Mesodermal cell (in vitro differentiated cells): ENCODE data around the gene HSD17B14.
"Not testable (repeated sequence)": the region's sequence is repeated elsewhere in the genome, so short reads cannot be mapped to it uniquely, and the experiment has no call there.

Experiments used
- H3K27ac ChIP-seq: 2 replicates; pipeline ENCODE4 v1.7.0; 2013; ENCODE audit warnings: mild to moderate bottlenecking, low read depth, low read length, moderate library complexity; ENCODE audit not compliant: severe bottlenecking
- H3K36me3 ChIP-seq: 2 replicates; pipeline ENCODE4 v1.7.1; 2013; ENCODE audit warnings: mild to moderate bottlenecking, low read length, moderate library complexity; ENCODE audit not compliant: control insufficient read depth, insufficient read depth
- H3K4me1 ChIP-seq: one replicate; pipeline ENCODE4 v1.7.1; 2013; ENCODE audit warnings: mild to moderate bottlenecking, low read length; ENCODE audit not compliant: insufficient read depth, control insufficient read depth, poor library complexity, severe bottlenecking
- H3K4me3 ChIP-seq: 2 replicates; pipeline ENCODE4 v1.7.0; 2013; ENCODE audit warnings: low read length, control low read depth, mild to moderate bottlenecking; ENCODE audit not compliant: insufficient read depth, poor library complexity, severe bottlenecking; ENCODE audit errors: extremely low read depth
- H3K9me3 ChIP-seq: 2 replicates; pipeline ENCODE4 v1.7.1; 2013; ENCODE audit warnings: mild to moderate bottlenecking, low read length, moderate library complexity; ENCODE audit not compliant: control insufficient read depth
- WGBS, 2 experiments: methylation state at CpG; one replicate each; pipeline ENCODE4 v1.1.5; 2013; ENCODE audit warnings: missing lambda C conversion rate in 2 of 2; ENCODE audit not compliant: insufficient coverage in 2 of 2; 5-methylcytosine and 5-hydroxymethylcytosine counted together

The HSD17B14 gene

GRCh38 chr19:48866692-48867091 lies 30.4 kb upstream of the HSD17B14 start:
- H3K27ac ChIP-seq, result peak overlapping the region; percentile 29

GRCh38 chr19:48862827-48863226 lies 26.5 kb upstream of the HSD17B14 start:
- no peak overlapping the region for H3K27ac ChIP-seq
- no peak overlapping the region for H3K4me3 ChIP-seq
- 93 to 95% methylated on average over 5 to 6 of the region's 7 CpGs for WGBS, 2 experiments
- H3K4me1 ChIP-seq, result peaks cover 5% of the 10 kb centered on the region
- peaks cover 2% of the 10 kb centered on the region for H3K36me3 ChIP-seq
- H3K9me3 ChIP-seq, result no peaks in the 10 kb centered on the region

More at GRCh38 chr19:48866692-48867091, 30.4 kb upstream of the HSD17B14 start:
- Histone ChIP-seq H3K36me3 (no peaks in the 10 kb centered on the region), H3K4me3 (no peak overlapping the region), H3K4me1 (peaks cover 12% of the 10 kb centered on the region), H3K9me3 (no peaks in the 10 kb centered on the region)
- 89 to 92% methylated on average over 6 of the region's 6 CpGs for WGBS, 2 experiments

GRCh38 chr19:48861313-48861712 lies 25.0 kb upstream of the HSD17B14 start:
- H3K9me3 ChIP-seq, result no peaks in the 10 kb centered on the region
- WGBS, 2 experiments, result 92 to 93% methylated on average over 16 to 17 of the region's 18 CpGs
- peaks cover 2% of the 10 kb centered on the region for H3K36me3 ChIP-seq

GRCh38 chr19:48859711-48860572 lies 23.7 kb upstream of the HSD17B14 start:
- no peaks in the 10 kb centered on the region for H3K4me1 ChIP-seq
- peaks cover 2% of the 10 kb centered on the region for H3K36me3 ChIP-seq
- WGBS, 2 experiments, result 92 to 94% methylated on average over 27 to 30 of the region's 30 CpGs
- no peak overlapping the region for H3K27ac ChIP-seq
- no peaks in the 10 kb centered on the region for H3K9me3 ChIP-seq
- H3K4me3 ChIP-seq, result no peak overlapping the region

More at GRCh38 chr19:48861313-48861712, 25.0 kb upstream of the HSD17B14 start:
- Histone ChIP-seq H3K27ac (no peak overlapping the region), H3K4me3 (no peak overlapping the region), H3K4me1 (no peaks in the 10 kb centered on the region)

- 90 to 93% methylated on average over 19 to 29 of the region's 34 CpGs for WGBS, 2 experiments
- no peaks in the 10 kb centered on the region for H3K4me1 ChIP-seq
These were observed 22.9 kb upstream of the HSD17B14 start for GRCh38 chr19:48858984-48859710.

GRCh38 chr19:48856921-48857320 lies 20.6 kb upstream of the HSD17B14 start:
- 93 to 94% methylated on average over 3 of the region's 6 CpGs for WGBS, 2 experiments
- H3K9me3 ChIP-seq, result no peaks in the 10 kb centered on the region
- no peak overlapping the region for H3K27ac ChIP-seq
- H3K36me3 ChIP-seq, result peaks cover 8% of the 10 kb centered on the region
- no peaks in the 10 kb centered on the region for H3K4me1 ChIP-seq
- no peak overlapping the region for H3K4me3 ChIP-seq

More at GRCh38 chr19:48858984-48859710, 22.9 kb upstream of the HSD17B14 start:
- H3K4me3 ChIP-seq, result no peak overlapping the region
- peaks cover 2% of the 10 kb centered on the region for H3K36me3 ChIP-seq
- no peaks in the 10 kb centered on the region for H3K9me3 ChIP-seq
- no peak overlapping the region for H3K27ac ChIP-seq

GRCh38 chr19:48854103-48854502 lies 17.8 kb upstream of the HSD17B14 start:
- no peaks in the 10 kb centered on the region for H3K4me1 ChIP-seq
- no peak overlapping the region for H3K27ac ChIP-seq
- H3K36me3 ChIP-seq, result peaks cover 6% of the 10 kb centered on the region
- no peak overlapping the region for H3K4me3 ChIP-seq
- 100% methylated on average over 3 to 6 of the region's 7 CpGs for WGBS, 2 experiments
- no peaks in the 10 kb centered on the region for H3K9me3 ChIP-seq

GRCh38 chr19:48853483-48853882 lies 17.2 kb upstream of the HSD17B14 start:
- no peak overlapping the region for H3K4me3 ChIP-seq
- WGBS, 2 experiments, result 91 to 95% methylated on average over 8 of the region's 8 CpGs
- H3K9me3 ChIP-seq, result no peaks in the 10 kb centered on the region
- peaks cover 6% of the 10 kb centered on the region for H3K36me3 ChIP-seq
- no peak overlapping the region for H3K27ac ChIP-seq
- no peaks in the 10 kb centered on the region for H3K4me1 ChIP-seq

GRCh38 chr19:48852292-48852691 lies 16.0 kb upstream of the HSD17B14 start:
- H3K36me3 ChIP-seq, result peaks cover 12% of the 10 kb centered on the region
- 89 to 100% methylated on average over 1 to 2 of the region's 4 CpGs for WGBS, 2 experiments

GRCh38 chr19:48846659-48847058 lies 10.4 kb upstream of the HSD17B14 start:
- H3K4me3 ChIP-seq, H3K4me1 ChIP-seq: not testable (repeated sequence)
- WGBS, 2 experiments, result 79 to 94% methylated on average over 2 to 3 of the region's 3 CpGs

More at GRCh38 chr19:48852292-48852691, 16.0 kb upstream of the HSD17B14 start:
- Histone ChIP-seq H3K4me3 (no peak overlapping the region), H3K4me1 (no peaks in the 10 kb centered on the region), H3K27ac (no peak overlapping the region), H3K9me3 (no peaks in the 10 kb centered on the region)

More at GRCh38 chr19:48846659-48847058, 10.4 kb upstream of the HSD17B14 start:
- not testable (repeated sequence) for H3K27ac ChIP-seq, H3K9me3 ChIP-seq
- peaks cover 10% of the 10 kb centered on the region for H3K36me3 ChIP-seq
